H9 (cell line): ENCODE results near the gene WDR27. TPM values are rescaled to one million over a fixed set of nuclear protein-coding genes. Genes with fewer than 3 reads are reported as not detected.
A peak's percentile ranks its signal among the peaks of the same experiment; 100 is the strongest.

Experiments
- DNase-seq: peaks from one replicate; pipeline ENCODE4 v3.0.0-alpha.2; 2017
- H2AFZ ChIP-seq: one replicate; pipeline ENCODE4 v1.6.1; 2013; ENCODE audit warnings: mild to moderate bottlenecking, low read length, control low read depth, moderate library complexity
- H2AK5ac ChIP-seq: 2 replicates; pipeline ENCODE4 v1.6.1; 2013; ENCODE audit warnings: low read length, control low read depth, mixed read lengths; ENCODE audit not compliant: insufficient read length
- H2BK120ac ChIP-seq: one replicate; pipeline ENCODE4 v1.6.1; 2013; ENCODE audit warnings: low read depth, mild to moderate bottlenecking, low read length, control low read depth, inconsistent platforms; ENCODE audit not compliant: poor library complexity, severe bottlenecking
- H2BK12ac ChIP-seq: 2 replicates; pipeline ENCODE4 v1.6.1; 2013; ENCODE audit warnings: low read length, control low read depth, mixed read lengths, low read depth; ENCODE audit not compliant: insufficient read length
- H2BK15ac ChIP-seq: 2 replicates; pipeline ENCODE4 v1.6.1; 2013; ENCODE audit warnings: low read depth, low read length, control low read depth
- H2BK20ac ChIP-seq: one replicate; pipeline ENCODE4 v1.6.1; 2013; ENCODE audit warnings: low read depth, mild to moderate bottlenecking, low read length, control low read depth, inconsistent platforms; ENCODE audit not compliant: poor library complexity, severe bottlenecking
- H2BK5ac ChIP-seq: 2 replicates; pipeline ENCODE4 v1.6.1; 2013; ENCODE audit warnings: low read length, control low read depth, mixed read lengths; ENCODE audit not compliant: insufficient read length
- H3K14ac ChIP-seq: 2 replicates; pipeline ENCODE4 v1.6.1; 2013; ENCODE audit warnings: low read length, control low read depth; ENCODE audit not compliant: insufficient read depth
- H3K18ac ChIP-seq: 2 replicates; pipeline ENCODE4 v1.6.1; 2013; ENCODE audit warnings: low read depth, mild to moderate bottlenecking, mixed read lengths, low read length, control low read depth; ENCODE audit not compliant: insufficient read length
- H3K23ac ChIP-seq: 2 replicates; pipeline ENCODE4 v1.6.1; 2013; ENCODE audit warnings: low read length, control low read depth, mixed read lengths, low read depth; ENCODE audit not compliant: insufficient read length
- H3K23me2 ChIP-seq: 2 replicates; pipeline ENCODE4 v1.6.1; 2013; ENCODE audit warnings: low read depth, mild to moderate bottlenecking, mixed read lengths, low read length, control low read depth; ENCODE audit not compliant: insufficient read length, poor library complexity, severe bottlenecking
- H3K27ac ChIP-seq: 2 replicates; pipeline ENCODE4 v1.5.1; 2013; ENCODE audit warnings: low read length, control low read depth, mixed read lengths, low read depth; ENCODE audit not compliant: insufficient read length
- H3K27me3 ChIP-seq: 2 replicates; pipeline ENCODE4 v1.6.1; 2013; ENCODE audit warnings: low read length, control low read depth, inconsistent platforms; ENCODE audit not compliant: insufficient read depth
- H3K4ac ChIP-seq: 2 replicates; pipeline ENCODE4 v1.6.1; 2013; ENCODE audit warnings: low read depth, mild to moderate bottlenecking, control low read depth, inconsistent platforms, low read length, moderate library complexity
- H3K4me1 ChIP-seq: 2 replicates; pipeline ENCODE4 v1.6.1; 2013; ENCODE audit warnings: low read length, control low read depth, inconsistent platforms; ENCODE audit not compliant: insufficient read depth
- H3K4me2 ChIP-seq: 2 replicates; pipeline ENCODE4 v1.6.1; 2013; ENCODE audit warnings: low read length, control low read depth, mixed read lengths; ENCODE audit not compliant: insufficient read length, insufficient read depth
- H3K56ac ChIP-seq: 2 replicates; pipeline ENCODE4 v1.6.1; 2013; ENCODE audit warnings: low read depth, mild to moderate bottlenecking, mixed read lengths, low read length, control low read depth; ENCODE audit not compliant: insufficient read length
- H3K79me1 ChIP-seq: 2 replicates; pipeline ENCODE4 v1.6.1; 2013; ENCODE audit warnings: low read depth, mild to moderate bottlenecking, moderate library complexity, low read length, control low read depth, inconsistent platforms; ENCODE audit not compliant: insufficient read depth, poor library complexity, severe bottlenecking
- H3K79me2 ChIP-seq: 2 replicates; pipeline ENCODE4 v1.6.1; 2013; ENCODE audit warnings: low read length, control low read depth, inconsistent platforms; ENCODE audit not compliant: insufficient read depth
- H3K9ac ChIP-seq: 2 replicates; pipeline ENCODE4 v1.6.1; 2013; ENCODE audit warnings: low read length, control low read depth, mixed read lengths; ENCODE audit not compliant: insufficient read length; ENCODE audit errors: extremely low read depth
- H3K9me3 ChIP-seq: one replicate; pipeline ENCODE4 v1.6.1; 2013; ENCODE audit warnings: low read depth, low read length, inconsistent platforms; ENCODE audit not compliant: control insufficient read depth
- H3T11ph ChIP-seq: one replicate; pipeline ENCODE4 v1.6.1; 2013; ENCODE audit warnings: mild to moderate bottlenecking, low read length, control low read depth, inconsistent platforms
- H4K20me1 ChIP-seq: one replicate; pipeline ENCODE4 v1.6.1; 2013; ENCODE audit not compliant: control insufficient read depth, insufficient read length, insufficient read depth
- H4K5ac ChIP-seq: 2 replicates; pipeline ENCODE4 v1.6.1; 2013; ENCODE audit warnings: low read depth, mild to moderate bottlenecking, mixed read lengths, low read length, control low read depth; ENCODE audit not compliant: insufficient read length
- H4K8ac ChIP-seq: replicated peaks from 2 replicates; pipeline ENCODE4 v1.6.1; 2013; ENCODE audit warnings: low read length, control low read depth, mixed read lengths, low read depth; ENCODE audit not compliant: insufficient read length
- H4K91ac ChIP-seq: 2 replicates; pipeline ENCODE4 v1.6.1; 2013; ENCODE audit warnings: low read depth, mild to moderate bottlenecking, moderate library complexity, mixed read lengths, low read length, control low read depth; ENCODE audit not compliant: insufficient read length
- H3K27ac Mint-ChIP-seq, 3 experiments: 2 replicates in 2 of 3; 3 replicates in 1 of 3; pipeline ENCODE4 v1.8.0; 2020 to 2021; ENCODE audit warnings: mixed read lengths in 3 of 3, mild to moderate bottlenecking in 1 of 3, moderate library complexity in 1 of 3
- H3K27me3 Mint-ChIP-seq: 2 replicates; pipeline ENCODE4 v1.8.0; 2021; ENCODE audit warnings: low read depth, mild to moderate bottlenecking, moderate library complexity, mixed read lengths
- H3K36me3 Mint-ChIP-seq, 3 experiments: 2 replicates in 2 of 3; 3 replicates in 1 of 3; pipeline ENCODE4 v1.8.0; 2020 to 2021; ENCODE audit warnings: low read depth in 3 of 3, mixed read lengths in 3 of 3; ENCODE audit not compliant: insufficient read depth in 1 of 3
- H3K4me1 Mint-ChIP-seq, 2 experiments: 2 replicates each; pipeline ENCODE4 v1.8.0; 2020; ENCODE audit warnings: mixed read lengths in 2 of 2
- H3K4me3 Mint-ChIP-seq, 2 experiments: 2 replicates in 1 of 2; 3 replicates in 1 of 2; pipeline ENCODE4 v1.8.0; 2020 to 2021; ENCODE audit warnings: mild to moderate bottlenecking in 2 of 2, mixed read lengths in 2 of 2, moderate library complexity in 1 of 2
- H3K9me3 Mint-ChIP-seq, 2 experiments: 2 replicates in 1 of 2; 3 replicates in 1 of 2; pipeline ENCODE4 v1.8.0; 2020; ENCODE audit warnings: mild to moderate bottlenecking in 2 of 2, mixed read lengths in 2 of 2, moderate library complexity in 1 of 2
- WGBS: extraction: QIAGEN DNeasy Blood & Tissue Kit; methylation state at CpG from one replicate; pipeline ENCODE4 v1.1.7; 2013; ENCODE audit warnings: missing lambda C conversion rate, low lambda C conversion rate, mixed read lengths; ENCODE audit not compliant: insufficient read length; ENCODE audit errors: extremely low coverage; 5-methylcytosine and 5-hydroxymethylcytosine counted together
- total RNA-seq: library from RNA; stranded (reverse); gene quantifications from 2 replicates; pipeline ENCODE4 v1.2.1, GENCODE V29; 2021
- TF ChIP-seq, protein P1 (sequence below): fragments of 200-600 bp; sonication (generic); conservative IDR thresholded peaks from 3 replicates; pipeline ENCODE4 v1.8.0; 2021; ENCODE audit warnings: antibody characterized with exemption, mild to moderate bottlenecking

WDR27 gene
- total RNA-seq, 1 experiment from 2014 or later: 48.7 TPM

DNA sequence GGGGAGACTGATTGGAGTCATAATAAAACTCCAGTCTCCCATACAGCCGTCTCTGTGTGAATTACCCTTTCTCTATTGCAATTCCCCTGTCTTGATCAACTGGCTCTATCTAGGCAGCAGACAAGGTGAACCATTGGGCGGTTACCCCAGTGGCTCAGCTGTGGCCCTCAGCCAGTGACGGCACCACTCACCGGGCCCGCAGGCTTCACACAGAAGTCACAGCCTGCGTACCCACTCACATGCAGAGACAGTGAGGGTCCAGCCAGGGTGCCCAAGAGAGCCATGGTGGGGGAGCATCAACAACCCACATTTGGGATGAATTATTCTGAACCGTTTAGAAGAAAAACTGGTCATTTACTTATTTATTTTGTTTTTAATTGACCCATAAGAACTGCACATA, 78.5 kb downstream of the WDR27 start:
- DNase-seq: no peak
- Histone ChIP-seq H3K4me2 (no peak overlapping the region), H3K4me1 (peaks cover 13% of the 10 kb centered on the region; the same call in 1 of the 2 replicates), H2BK15ac (no peak overlapping the region), H3K23ac (no peak overlapping the region), H3K27me3 (no peaks in the 10 kb centered on the region), H3K4ac (no peak overlapping the region), H2BK5ac (no peak overlapping the region), H3K14ac (no peak overlapping the region), H4K91ac (no peak overlapping the region), H2BK20ac (no peak overlapping the region), H3K56ac (no peak overlapping the region), H2BK120ac (no peak overlapping the region), H3K27ac (no peak overlapping the region), H2AK5ac (no peak overlapping the region), H4K20me1 (no peaks in the 10 kb centered on the region), H3K9ac (no peak overlapping the region), H3T11ph (no peak overlapping the region), H3K23me2 (no peaks in the 10 kb centered on the region), H3K79me2 (no peaks in the 10 kb centered on the region), H3K18ac (no peak overlapping the region), H3K9me3 (no peaks in the 10 kb centered on the region), H4K5ac (no peak overlapping the region), H2AFZ (no peak overlapping the region), H4K8ac (no peak overlapping the region), H2BK12ac (no peak overlapping the region), H3K79me1 (no peaks in the 10 kb centered on the region)
- Mint-ChIP-seq H3K4me3 (peak overlapping the region in 1 of 2 experiments; percentile 50; a peak in 2 of 5 replicates), H3K9me3 (peaks cover 2 to 9% of the 10 kb centered on the region in 2 experiments; a peak in 3 of 5 replicates), H3K27me3 (no peaks in the 10 kb centered on the region), H3K27ac (peak overlapping the region; percentile 51 to 93 (median 61); a peak in 5 of 7 replicates), H3K36me3 (peaks cover 28 to 46% (median 46%) of the 10 kb centered on the region in 3 experiments), H3K4me1 (peaks cover 39 to 52% of the 10 kb centered on the region in 2 experiments)
- WGBS: no CpG with 5 or more reads among the region's 7 CpGs
- TF ChIP-seq, protein P1, sequence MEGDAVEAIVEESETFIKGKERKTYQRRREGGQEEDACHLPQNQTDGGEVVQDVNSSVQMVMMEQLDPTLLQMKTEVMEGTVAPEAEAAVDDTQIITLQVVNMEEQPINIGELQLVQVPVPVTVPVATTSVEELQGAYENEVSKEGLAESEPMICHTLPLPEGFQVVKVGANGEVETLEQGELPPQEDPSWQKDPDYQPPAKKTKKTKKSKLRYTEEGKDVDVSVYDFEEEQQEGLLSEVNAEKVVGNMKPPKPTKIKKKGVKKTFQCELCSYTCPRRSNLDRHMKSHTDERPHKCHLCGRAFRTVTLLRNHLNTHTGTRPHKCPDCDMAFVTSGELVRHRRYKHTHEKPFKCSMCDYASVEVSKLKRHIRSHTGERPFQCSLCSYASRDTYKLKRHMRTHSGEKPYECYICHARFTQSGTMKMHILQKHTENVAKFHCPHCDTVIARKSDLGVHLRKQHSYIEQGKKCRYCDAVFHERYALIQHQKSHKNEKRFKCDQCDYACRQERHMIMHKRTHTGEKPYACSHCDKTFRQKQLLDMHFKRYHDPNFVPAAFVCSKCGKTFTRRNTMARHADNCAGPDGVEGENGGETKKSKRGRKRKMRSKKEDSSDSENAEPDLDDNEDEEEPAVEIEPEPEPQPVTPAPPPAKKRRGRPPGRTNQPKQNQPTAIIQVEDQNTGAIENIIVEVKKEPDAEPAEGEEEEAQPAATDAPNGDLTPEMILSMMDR: no peak
